ENCODE results near the gene ATP1A1. TPM values are rescaled to one million over a fixed set of nuclear protein-coding genes. Genes with fewer than 3 reads are reported as not detected.

ATP1A1 gene
- total and polyA plus RNA-seq, 9 of the 15 experiments (the other 6 are each of a cell fraction or from before 2014, with no cell fraction given): 99.3 to 513 (median 234) TPM

DNA sequence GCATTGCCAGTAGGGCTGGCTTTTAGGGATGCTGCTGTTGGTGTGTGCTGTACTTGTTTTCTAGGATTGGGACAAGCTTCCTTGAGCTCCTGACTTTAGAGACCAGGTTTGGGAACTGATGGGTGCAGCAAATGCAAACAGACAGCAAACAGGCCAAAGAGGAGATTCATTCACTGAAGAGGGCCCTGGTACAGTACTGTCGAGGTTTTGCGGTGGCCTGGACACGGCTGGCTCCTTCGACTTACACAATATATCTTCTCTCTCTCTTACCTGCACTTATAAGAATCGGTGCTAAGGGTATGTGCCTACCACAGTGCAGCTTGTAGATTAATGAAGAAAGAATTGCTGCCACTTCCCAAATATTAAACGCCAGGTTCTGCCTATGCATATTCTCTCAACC, 44.6 kb downstream of the ATP1A1 start:
- no peaks in the 10 kb centered on the region for H3K9me3 ChIP-seq (replicated peaks; ENCODE audit: control insufficient read depth, insufficient read depth, low read depth, low read length)
- FAIRE-seq (peak; percentile 23), DNase-seq (ENCODE audit: extremely low read depth in 1 of 4, low spot score in 3 of 4) (no peak), ATAC-seq (no peak)
- H3K9ac ChIP-seq (ENCODE audit: insufficient read depth in 1 of 2, low read depth in 2 of 2, low read length in 2 of 2): peak overlapping the region; percentile 83 to 94; a peak in 3 of 4 replicates
- H3K27ac ChIP-seq (ENCODE audit: extremely low read depth, low read depth, low read length): peak overlapping the region; percentile 70
- H3K4me1 ChIP-seq (replicated peaks in 1 of 2; ENCODE audit: control insufficient read depth in 2 of 2, insufficient read depth in 2 of 2, low read length in 2 of 2): peaks cover 44 to 76% of the 10 kb centered on the region in 2 experiments
- no TSS peak for BruUV-seq (replicated peaks)
- peaks cover 10% of the 10 kb centered on the region; the same call in 2 of the 3 replicates for H3K79me2 ChIP-seq (ENCODE audit: control insufficient read depth, insufficient read depth, low read length)
- H4K20me1 ChIP-seq (replicated peaks; ENCODE audit: control insufficient read depth, insufficient read depth, low read length): no peaks in the 10 kb centered on the region
- WGBS (ENCODE audit: insufficient coverage, low coverage, missing lambda C conversion rate): 18% methylated on average over 6 of the region's 6 CpGs
- in situ Hi-C loops (cut with MboI): no loop called here
- H3K4me2 ChIP-seq (ENCODE audit: insufficient read depth, low read length): peak overlapping the region; percentile 95
- no peaks in the 10 kb centered on the region for H3K27me3 ChIP-seq (ENCODE audit: control insufficient read depth in 2 of 2, insufficient read depth in 2 of 2, low read length in 2 of 2)
- CTCF ChIA-PET (ENCODE audit: low intra/inter-chr PET ratio): no interaction called here
- H2AFZ ChIP-seq (ENCODE audit: low read depth, low read length): peak overlapping the region; percentile 95
- H3K9me1 ChIP-seq (ENCODE audit: control insufficient read depth, insufficient read depth, low read length): no peaks in the 10 kb centered on the region
- intact Hi-C loops (cut with micrococcal nuclease): loop anchor here (5.0 kb wide), 2 partner anchors 60 to 265 kb away; no protein-coding TSS in a partner anchor
- TF ChIP-seq, protein P1, sequence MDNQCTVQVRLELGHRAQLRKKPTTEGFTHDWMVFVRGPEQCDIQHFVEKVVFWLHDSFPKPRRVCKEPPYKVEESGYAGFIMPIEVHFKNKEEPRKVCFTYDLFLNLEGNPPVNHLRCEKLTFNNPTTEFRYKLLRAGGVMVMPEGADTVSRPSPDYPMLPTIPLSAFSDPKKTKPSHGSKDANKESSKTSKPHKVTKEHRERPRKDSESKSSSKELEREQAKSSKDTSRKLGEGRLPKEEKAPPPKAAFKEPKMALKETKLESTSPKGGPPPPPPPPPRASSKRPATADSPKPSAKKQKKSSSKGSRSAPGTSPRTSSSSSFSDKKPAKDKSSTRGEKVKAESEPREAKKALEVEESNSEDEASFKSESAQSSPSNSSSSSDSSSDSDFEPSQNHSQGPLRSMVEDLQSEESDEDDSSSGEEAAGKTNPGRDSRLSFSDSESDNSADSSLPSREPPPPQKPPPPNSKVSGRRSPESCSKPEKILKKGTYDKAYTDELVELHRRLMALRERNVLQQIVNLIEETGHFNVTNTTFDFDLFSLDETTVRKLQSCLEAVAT (IDR thresholded peaks at IDR 0.05): 0 out of 4 replicates have a peak, but pooled peaks of 1 of the 2 experiments have one; percentile 11
- TF ChIP-seq COPS2 (conservative IDR thresholded peaks at IDR 0.05) (no peak), POLR2AphosphoS2 (IDR thresholded peaks at IDR 0.05; ENCODE audit: low read length) (no peak), ETV1 (tag; conservative IDR thresholded peaks at IDR 0.05; ENCODE audit: low read depth) (no peak), NCOA1 (IDR thresholded peaks at IDR 0.05; ENCODE audit: low read depth) (0 out of 2 replicates have a peak, but pooled peaks have one; percentile 11)
- TF ChIP-seq, protein P2, sequence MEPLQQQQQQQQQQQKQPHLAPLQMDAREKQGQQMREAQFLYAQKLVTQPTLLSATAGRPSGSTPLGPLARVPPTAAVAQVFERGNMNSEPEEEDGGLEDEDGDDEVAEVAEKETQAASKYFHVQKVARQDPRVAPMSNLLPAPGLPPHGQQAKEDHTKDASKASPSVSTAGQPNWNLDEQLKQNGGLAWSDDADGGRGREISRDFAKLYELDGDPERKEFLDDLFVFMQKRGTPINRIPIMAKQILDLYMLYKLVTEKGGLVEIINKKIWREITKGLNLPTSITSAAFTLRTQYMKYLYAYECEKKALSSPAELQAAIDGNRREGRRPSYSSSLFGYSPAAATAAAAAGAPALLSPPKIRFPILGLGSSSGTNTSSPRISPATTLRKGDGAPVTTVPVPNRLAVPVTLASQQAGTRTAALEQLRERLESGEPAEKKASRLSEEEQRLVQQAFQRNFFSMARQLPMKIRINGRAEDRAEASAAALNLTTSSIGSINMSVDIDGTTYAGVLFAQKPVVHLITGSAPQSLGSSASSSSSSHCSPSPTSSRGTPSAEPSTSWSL (CRISPR knock-in tag; IDR thresholded peaks at IDR 0.05; ENCODE audit: borderline replicate concordance): no peak
- TF ChIP-seq, protein P3, sequence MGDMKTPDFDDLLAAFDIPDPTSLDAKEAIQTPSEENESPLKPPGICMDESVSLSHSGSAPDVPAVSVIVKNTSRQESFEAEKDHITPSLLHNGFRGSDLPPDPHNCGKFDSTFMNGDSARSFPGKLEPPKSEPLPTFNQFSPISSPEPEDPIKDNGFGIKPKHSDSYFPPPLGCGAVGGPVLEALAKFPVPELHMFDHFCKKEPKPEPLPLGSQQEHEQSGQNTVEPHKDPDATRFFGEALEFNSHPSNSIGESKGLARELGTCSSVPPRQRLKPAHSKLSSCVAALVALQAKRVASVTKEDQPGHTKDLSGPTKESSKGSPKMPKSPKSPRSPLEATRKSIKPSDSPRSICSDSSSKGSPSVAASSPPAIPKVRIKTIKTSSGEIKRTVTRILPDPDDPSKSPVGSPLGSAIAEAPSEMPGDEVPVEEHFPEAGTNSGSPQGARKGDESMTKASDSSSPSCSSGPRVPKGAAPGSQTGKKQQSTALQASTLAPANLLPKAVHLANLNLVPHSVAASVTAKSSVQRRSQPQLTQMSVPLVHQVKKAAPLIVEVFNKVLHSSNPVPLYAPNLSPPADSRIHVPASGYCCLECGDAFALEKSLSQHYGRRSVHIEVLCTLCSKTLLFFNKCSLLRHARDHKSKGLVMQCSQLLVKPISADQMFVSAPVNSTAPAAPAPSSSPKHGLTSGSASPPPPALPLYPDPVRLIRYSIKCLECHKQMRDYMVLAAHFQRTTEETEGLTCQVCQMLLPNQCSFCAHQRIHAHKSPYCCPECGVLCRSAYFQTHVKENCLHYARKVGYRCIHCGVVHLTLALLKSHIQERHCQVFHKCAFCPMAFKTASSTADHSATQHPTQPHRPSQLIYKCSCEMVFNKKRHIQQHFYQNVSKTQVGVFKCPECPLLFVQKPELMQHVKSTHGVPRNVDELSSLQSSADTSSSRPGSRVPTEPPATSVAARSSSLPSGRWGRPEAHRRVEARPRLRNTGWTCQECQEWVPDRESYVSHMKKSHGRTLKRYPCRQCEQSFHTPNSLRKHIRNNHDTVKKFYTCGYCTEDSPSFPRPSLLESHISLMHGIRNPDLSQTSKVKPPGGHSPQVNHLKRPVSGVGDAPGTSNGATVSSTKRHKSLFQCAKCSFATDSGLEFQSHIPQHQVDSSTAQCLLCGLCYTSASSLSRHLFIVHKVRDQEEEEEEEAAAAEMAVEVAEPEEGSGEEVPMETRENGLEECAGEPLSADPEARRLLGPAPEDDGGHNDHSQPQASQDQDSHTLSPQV (IDR thresholded peaks at IDR 0.05): 0 out of 2 replicates have a peak, but pooled peaks have one; percentile 10
- TF ChIP-seq, protein P4, sequence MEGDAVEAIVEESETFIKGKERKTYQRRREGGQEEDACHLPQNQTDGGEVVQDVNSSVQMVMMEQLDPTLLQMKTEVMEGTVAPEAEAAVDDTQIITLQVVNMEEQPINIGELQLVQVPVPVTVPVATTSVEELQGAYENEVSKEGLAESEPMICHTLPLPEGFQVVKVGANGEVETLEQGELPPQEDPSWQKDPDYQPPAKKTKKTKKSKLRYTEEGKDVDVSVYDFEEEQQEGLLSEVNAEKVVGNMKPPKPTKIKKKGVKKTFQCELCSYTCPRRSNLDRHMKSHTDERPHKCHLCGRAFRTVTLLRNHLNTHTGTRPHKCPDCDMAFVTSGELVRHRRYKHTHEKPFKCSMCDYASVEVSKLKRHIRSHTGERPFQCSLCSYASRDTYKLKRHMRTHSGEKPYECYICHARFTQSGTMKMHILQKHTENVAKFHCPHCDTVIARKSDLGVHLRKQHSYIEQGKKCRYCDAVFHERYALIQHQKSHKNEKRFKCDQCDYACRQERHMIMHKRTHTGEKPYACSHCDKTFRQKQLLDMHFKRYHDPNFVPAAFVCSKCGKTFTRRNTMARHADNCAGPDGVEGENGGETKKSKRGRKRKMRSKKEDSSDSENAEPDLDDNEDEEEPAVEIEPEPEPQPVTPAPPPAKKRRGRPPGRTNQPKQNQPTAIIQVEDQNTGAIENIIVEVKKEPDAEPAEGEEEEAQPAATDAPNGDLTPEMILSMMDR (IDR thresholded peaks at IDR 0.05 in 2 of 3, conservative IDR thresholded peaks at IDR 0.05 in 1 of 3; ENCODE audit: insufficient read depth in 2 of 3, low read depth in 1 of 3, low read length in 3 of 3): 0 out of 6 replicates have a peak, but pooled peaks of 1 of the 3 experiments have one; percentile 11
- POLR2A ChIA-PET: interaction anchor here (0.6 to 2.3 kb wide), 8 partner anchors 9 to 307 kb away, joined by 3 to 8 read pairs (median 4); partner anchors contain the start of gene MAB21L3
- H3K36me3 ChIP-seq (ENCODE audit: control insufficient read depth, insufficient read depth, low read length): no peaks in the 10 kb centered on the region
- H3K4me3 ChIP-seq: peak overlapping the region; percentile 57
